Measurements from ENCODE around the gene NDUFC2. TPM values are rescaled to one million over a fixed set of nuclear protein-coding genes. Genes with fewer than 3 reads are reported as not detected.
"Not testable (repeated sequence)": the region's sequence is repeated elsewhere in the genome, so short reads cannot be mapped to it uniquely, and the experiment has no call there.

NDUFC2 gene
- total RNA-seq, 1 donor from 2014 or later, result 175 TPM

DNA sequence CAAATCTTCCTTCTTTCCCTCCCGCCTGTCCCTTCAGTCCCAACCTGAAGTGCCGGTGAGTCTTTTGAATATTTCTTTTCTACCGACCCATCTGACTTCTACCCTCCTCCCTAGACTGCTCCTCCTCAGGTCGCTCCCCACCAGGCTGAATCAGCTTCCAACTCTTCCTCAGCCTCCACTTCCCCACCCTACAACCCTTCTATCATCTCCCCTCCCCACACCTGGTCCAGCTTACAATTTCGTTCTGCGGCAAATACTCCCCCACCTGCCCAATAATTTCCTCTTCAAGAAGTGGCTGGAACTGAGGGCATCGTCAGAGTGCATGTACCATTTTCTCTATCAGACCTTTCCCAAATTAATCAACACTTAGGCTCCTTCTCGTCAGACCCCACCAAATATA, 2.5 kb upstream of the NDUFC2 start:
- TF ChIP-seq CTCF (IDR thresholded peaks at IDR 0.05), result no peak
- Mint-ChIP-seq H3K9me3 (ENCODE audit: low read depth) (no peaks in the 10 kb centered on the region), H3K4me1 (ENCODE audit: low read depth) (peaks cover 25% of the 10 kb centered on the region), H3K27ac (ENCODE audit: unreplicated experiment) (no peak overlapping the region), H3K4me3 (ENCODE audit: unreplicated experiment) (no peak overlapping the region), H3K36me3 (ENCODE audit: low read depth) (no peaks in the 10 kb centered on the region), H3K27me3 (ENCODE audit: low read depth) (no peaks in the 10 kb centered on the region)
- no peak for DNase-seq (ENCODE audit: low spot score)

DNA sequence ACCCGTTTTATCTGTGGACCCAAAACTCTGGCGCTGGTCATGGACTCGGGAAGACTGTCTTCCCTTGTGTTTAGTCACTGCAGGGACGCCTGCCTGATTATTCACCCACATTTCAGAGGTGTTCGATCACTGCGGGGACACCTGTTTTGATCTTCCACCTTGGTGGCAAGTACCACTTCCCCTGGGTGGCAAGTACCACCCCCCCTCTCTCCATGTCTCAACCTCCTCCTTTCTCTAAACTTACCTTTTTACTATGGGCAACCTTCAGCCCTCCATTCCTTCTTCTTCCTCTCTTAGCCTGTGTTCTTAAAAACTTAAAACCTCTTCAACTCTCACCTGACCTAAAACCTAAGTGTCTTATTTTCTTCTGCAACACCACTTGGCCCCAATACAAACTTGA, 1.9 kb upstream of the NDUFC2 start:
- H3K36me3 Mint-ChIP-seq (ENCODE audit: low read depth), result no peaks in the 10 kb centered on the region
- no peak overlapping the region for H3K27ac Mint-ChIP-seq (ENCODE audit: unreplicated experiment)
- TF ChIP-seq CTCF (IDR thresholded peaks at IDR 0.05), result no peak
- no peaks in the 10 kb centered on the region for H3K27me3 Mint-ChIP-seq (ENCODE audit: low read depth)
- peaks cover 28% of the 10 kb centered on the region for H3K4me1 Mint-ChIP-seq (ENCODE audit: low read depth)
- DNase-seq (ENCODE audit: low spot score), result no peak
- H3K9me3 Mint-ChIP-seq (ENCODE audit: low read depth), result no peaks in the 10 kb centered on the region
- H3K4me3 Mint-ChIP-seq (ENCODE audit: unreplicated experiment), result no peak overlapping the region

GRCh38 chr11:78080818-78081495, 1.3 kb upstream of the NDUFC2 start:
- no peaks in the 10 kb centered on the region for H3K27me3 Mint-ChIP-seq (ENCODE audit: low read depth)
- H3K9me3 Mint-ChIP-seq (ENCODE audit: low read depth), result no peaks in the 10 kb centered on the region
- H3K4me3 Mint-ChIP-seq (ENCODE audit: unreplicated experiment), result peak overlapping the region; percentile 23
- peak overlapping the region; percentile 3 for H3K27ac Mint-ChIP-seq (ENCODE audit: unreplicated experiment)
- no peaks in the 10 kb centered on the region for H3K36me3 Mint-ChIP-seq (ENCODE audit: low read depth)
- TF ChIP-seq CTCF (IDR thresholded peaks at IDR 0.05), result no peak
- DNase-seq (ENCODE audit: low spot score), result no peak
- peaks cover 30% of the 10 kb centered on the region for H3K4me1 Mint-ChIP-seq (ENCODE audit: low read depth)

DNA sequence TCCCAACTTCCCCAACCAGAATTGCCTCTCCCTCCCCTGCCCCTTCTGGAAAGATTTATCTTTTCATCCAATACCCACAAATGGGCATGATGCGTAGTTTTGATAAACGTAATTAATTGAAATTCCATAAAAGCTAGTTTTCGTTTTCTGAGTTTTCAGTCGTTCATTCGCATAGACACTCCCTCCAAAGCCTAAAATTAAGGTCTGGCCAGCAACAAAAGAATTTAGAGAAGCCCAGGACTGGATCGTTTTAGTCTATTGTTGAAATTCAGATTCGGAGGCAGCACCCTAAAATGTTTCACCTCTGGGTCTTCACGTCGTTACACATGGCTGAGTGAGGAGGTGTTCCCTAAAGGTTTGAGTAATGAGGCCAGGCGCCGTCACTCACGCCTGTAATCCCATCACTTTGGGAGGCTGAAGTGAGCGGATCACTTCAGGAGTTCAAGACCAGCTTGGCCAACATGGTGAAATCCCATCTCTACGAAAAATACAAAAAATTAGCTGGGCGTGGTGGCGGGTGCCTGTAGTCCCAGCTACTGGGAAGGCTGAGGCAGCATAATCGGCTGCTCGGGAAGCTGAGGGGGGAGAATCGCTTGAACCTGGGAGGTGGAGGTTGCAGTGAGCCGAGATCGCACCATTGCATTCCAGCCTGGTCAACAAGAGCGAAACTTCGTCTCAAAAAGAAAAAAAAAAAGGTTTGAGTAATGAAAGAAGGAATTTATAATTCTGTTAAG, 589 bp upstream of the NDUFC2 start:
- DNase-seq (ENCODE audit: low spot score), result no peak
- Mint-ChIP-seq H3K36me3 (ENCODE audit: low read depth) (no peaks in the 10 kb centered on the region), H3K9me3 (ENCODE audit: low read depth) (no peaks in the 10 kb centered on the region), H3K27ac (ENCODE audit: unreplicated experiment) (peak overlapping the region; percentile 96), H3K4me1 (ENCODE audit: low read depth) (peaks cover 34% of the 10 kb centered on the region), H3K4me3 (ENCODE audit: unreplicated experiment) (peak overlapping the region; percentile 93), H3K27me3 (ENCODE audit: low read depth) (no peaks in the 10 kb centered on the region)
- TF ChIP-seq CTCF (IDR thresholded peaks at IDR 0.05), result no peak

DNA sequence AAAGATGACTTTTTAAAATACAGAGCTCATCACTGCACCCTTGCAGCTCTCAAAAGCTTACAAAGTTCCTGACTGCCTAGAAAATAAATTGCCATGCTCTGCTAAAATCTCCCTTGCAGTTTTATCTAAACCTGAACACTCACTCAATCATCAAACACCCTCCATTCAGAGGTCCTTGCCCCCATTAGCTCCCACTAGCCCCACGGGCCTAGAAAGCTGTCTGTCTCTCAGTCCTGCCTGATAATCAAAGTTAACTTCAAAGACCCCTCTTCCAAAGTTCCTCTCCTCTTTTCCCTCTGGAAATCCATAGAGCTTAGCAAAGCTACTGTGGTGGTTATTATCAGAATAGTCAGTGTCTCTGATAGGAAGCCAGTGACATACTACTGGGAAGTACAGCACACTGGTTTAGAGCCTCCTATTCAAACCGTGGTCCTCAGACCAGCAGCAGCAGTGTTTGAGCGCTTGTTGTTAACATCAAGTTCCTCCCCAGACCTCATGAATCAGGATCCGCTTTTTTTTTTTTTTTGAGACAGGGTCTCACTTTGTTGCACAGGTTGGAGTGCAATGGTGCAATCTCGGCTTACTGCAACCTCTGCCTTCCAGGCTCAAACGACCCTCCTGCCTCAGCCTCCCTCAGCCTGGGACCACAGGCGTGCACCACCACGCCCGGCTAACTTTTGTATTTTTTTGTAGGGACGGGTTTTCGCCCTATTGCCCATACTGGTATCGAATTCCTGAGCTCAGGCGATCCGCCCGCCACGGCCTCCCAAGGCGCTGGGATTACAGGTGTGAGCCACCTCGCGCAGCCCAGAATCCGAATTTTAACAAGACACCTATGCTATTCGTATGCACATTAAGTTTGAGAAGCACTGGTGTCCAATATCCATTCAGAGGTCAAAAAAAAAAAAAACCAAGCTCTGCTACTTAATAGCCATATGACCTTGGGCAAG, 1.2 kb downstream of the NDUFC2 start:
- Mint-ChIP-seq H3K4me3 (ENCODE audit: unreplicated experiment) (peak overlapping the region; percentile 93), H3K9me3 (ENCODE audit: low read depth) (no peaks in the 10 kb centered on the region), H3K4me1 (ENCODE audit: low read depth) (peaks cover 41% of the 10 kb centered on the region), H3K27ac (ENCODE audit: unreplicated experiment) (peak overlapping the region; percentile 96), H3K27me3 (ENCODE audit: low read depth) (no peaks in the 10 kb centered on the region), H3K36me3 (ENCODE audit: low read depth) (no peaks in the 10 kb centered on the region)
- TF ChIP-seq CTCF (IDR thresholded peaks at IDR 0.05), result no peak
- no peak for DNase-seq (ENCODE audit: low spot score)

GRCh38 chr11:78077592-78077991, 2.1 kb downstream of the NDUFC2 start:
- not testable (repeated sequence) for H3K27ac Mint-ChIP-seq (ENCODE audit: unreplicated experiment); H3K27me3 Mint-ChIP-seq (ENCODE audit: low read depth); H3K36me3 Mint-ChIP-seq (ENCODE audit: low read depth); DNase-seq (ENCODE audit: low spot score); H3K9me3 Mint-ChIP-seq (ENCODE audit: low read depth)
- peak overlapping the region; percentile 93 for H3K4me3 Mint-ChIP-seq (ENCODE audit: unreplicated experiment)
- H3K4me1 Mint-ChIP-seq (ENCODE audit: low read depth), result peaks cover 41% of the 10 kb centered on the region

All from chondrocyte (in vitro differentiated cells).